H9 (cell line): ENCODE measurements around the gene ISG15. TPM values are rescaled to one million over a fixed set of nuclear protein-coding genes. Genes with fewer than 3 reads are reported as not detected.

Experiments
- DNase-seq: peaks from one replicate; pipeline ENCODE4 v3.0.0-alpha.2; 2017
- H2AFZ ChIP-seq: one replicate; pipeline ENCODE4 v1.6.1; 2013; ENCODE audit warnings: mild to moderate bottlenecking, low read length, control low read depth, moderate library complexity
- H2AK5ac ChIP-seq: 2 replicates; pipeline ENCODE4 v1.6.1; 2013; ENCODE audit warnings: low read length, control low read depth, mixed read lengths; ENCODE audit not compliant: insufficient read length
- H2BK120ac ChIP-seq: one replicate; pipeline ENCODE4 v1.6.1; 2013; ENCODE audit warnings: low read depth, mild to moderate bottlenecking, low read length, control low read depth, inconsistent platforms; ENCODE audit not compliant: poor library complexity, severe bottlenecking
- H2BK12ac ChIP-seq: 2 replicates; pipeline ENCODE4 v1.6.1; 2013; ENCODE audit warnings: low read length, control low read depth, mixed read lengths, low read depth; ENCODE audit not compliant: insufficient read length
- H2BK15ac ChIP-seq: 2 replicates; pipeline ENCODE4 v1.6.1; 2013; ENCODE audit warnings: low read depth, low read length, control low read depth
- H2BK20ac ChIP-seq: one replicate; pipeline ENCODE4 v1.6.1; 2013; ENCODE audit warnings: low read depth, mild to moderate bottlenecking, low read length, control low read depth, inconsistent platforms; ENCODE audit not compliant: poor library complexity, severe bottlenecking
- H2BK5ac ChIP-seq: 2 replicates; pipeline ENCODE4 v1.6.1; 2013; ENCODE audit warnings: low read length, control low read depth, mixed read lengths; ENCODE audit not compliant: insufficient read length
- H3K14ac ChIP-seq: 2 replicates; pipeline ENCODE4 v1.6.1; 2013; ENCODE audit warnings: low read length, control low read depth; ENCODE audit not compliant: insufficient read depth
- H3K18ac ChIP-seq: 2 replicates; pipeline ENCODE4 v1.6.1; 2013; ENCODE audit warnings: low read depth, mild to moderate bottlenecking, mixed read lengths, low read length, control low read depth; ENCODE audit not compliant: insufficient read length
- H3K23ac ChIP-seq: 2 replicates; pipeline ENCODE4 v1.6.1; 2013; ENCODE audit warnings: low read length, control low read depth, mixed read lengths, low read depth; ENCODE audit not compliant: insufficient read length
- H3K23me2 ChIP-seq: 2 replicates; pipeline ENCODE4 v1.6.1; 2013; ENCODE audit warnings: low read depth, mild to moderate bottlenecking, mixed read lengths, low read length, control low read depth; ENCODE audit not compliant: insufficient read length, poor library complexity, severe bottlenecking
- H3K27ac ChIP-seq: 2 replicates; pipeline ENCODE4 v1.5.1; 2013; ENCODE audit warnings: low read length, control low read depth, mixed read lengths, low read depth; ENCODE audit not compliant: insufficient read length
- H3K27me3 ChIP-seq: 2 replicates; pipeline ENCODE4 v1.6.1; 2013; ENCODE audit warnings: low read length, control low read depth, inconsistent platforms; ENCODE audit not compliant: insufficient read depth
- H3K4ac ChIP-seq: 2 replicates; pipeline ENCODE4 v1.6.1; 2013; ENCODE audit warnings: low read depth, mild to moderate bottlenecking, control low read depth, inconsistent platforms, low read length, moderate library complexity
- H3K4me1 ChIP-seq: 2 replicates; pipeline ENCODE4 v1.6.1; 2013; ENCODE audit warnings: low read length, control low read depth, inconsistent platforms; ENCODE audit not compliant: insufficient read depth
- H3K4me2 ChIP-seq: 2 replicates; pipeline ENCODE4 v1.6.1; 2013; ENCODE audit warnings: low read length, control low read depth, mixed read lengths; ENCODE audit not compliant: insufficient read length, insufficient read depth
- H3K56ac ChIP-seq: 2 replicates; pipeline ENCODE4 v1.6.1; 2013; ENCODE audit warnings: low read depth, mild to moderate bottlenecking, mixed read lengths, low read length, control low read depth; ENCODE audit not compliant: insufficient read length
- H3K79me1 ChIP-seq: 2 replicates; pipeline ENCODE4 v1.6.1; 2013; ENCODE audit warnings: low read depth, mild to moderate bottlenecking, moderate library complexity, low read length, control low read depth, inconsistent platforms; ENCODE audit not compliant: insufficient read depth, poor library complexity, severe bottlenecking
- H3K79me2 ChIP-seq: 2 replicates; pipeline ENCODE4 v1.6.1; 2013; ENCODE audit warnings: low read length, control low read depth, inconsistent platforms; ENCODE audit not compliant: insufficient read depth
- H3K9ac ChIP-seq: 2 replicates; pipeline ENCODE4 v1.6.1; 2013; ENCODE audit warnings: low read length, control low read depth, mixed read lengths; ENCODE audit not compliant: insufficient read length; ENCODE audit errors: extremely low read depth
- H3K9me3 ChIP-seq: one replicate; pipeline ENCODE4 v1.6.1; 2013; ENCODE audit warnings: low read depth, low read length, inconsistent platforms; ENCODE audit not compliant: control insufficient read depth
- H3T11ph ChIP-seq: one replicate; pipeline ENCODE4 v1.6.1; 2013; ENCODE audit warnings: mild to moderate bottlenecking, low read length, control low read depth, inconsistent platforms
- H4K20me1 ChIP-seq: one replicate; pipeline ENCODE4 v1.6.1; 2013; ENCODE audit not compliant: control insufficient read depth, insufficient read length, insufficient read depth
- H4K5ac ChIP-seq: 2 replicates; pipeline ENCODE4 v1.6.1; 2013; ENCODE audit warnings: low read depth, mild to moderate bottlenecking, mixed read lengths, low read length, control low read depth; ENCODE audit not compliant: insufficient read length
- H4K8ac ChIP-seq: replicated peaks from 2 replicates; pipeline ENCODE4 v1.6.1; 2013; ENCODE audit warnings: low read length, control low read depth, mixed read lengths, low read depth; ENCODE audit not compliant: insufficient read length
- H4K91ac ChIP-seq: 2 replicates; pipeline ENCODE4 v1.6.1; 2013; ENCODE audit warnings: low read depth, mild to moderate bottlenecking, moderate library complexity, mixed read lengths, low read length, control low read depth; ENCODE audit not compliant: insufficient read length
- H3K27ac Mint-ChIP-seq, 3 experiments: 2 replicates in 2 of 3; 3 replicates in 1 of 3; pipeline ENCODE4 v1.8.0; 2020 to 2021; ENCODE audit warnings: mixed read lengths in 3 of 3, mild to moderate bottlenecking in 1 of 3, moderate library complexity in 1 of 3
- H3K27me3 Mint-ChIP-seq: 2 replicates; pipeline ENCODE4 v1.8.0; 2021; ENCODE audit warnings: low read depth, mild to moderate bottlenecking, moderate library complexity, mixed read lengths
- H3K36me3 Mint-ChIP-seq, 3 experiments: 2 replicates in 2 of 3; 3 replicates in 1 of 3; pipeline ENCODE4 v1.8.0; 2020 to 2021; ENCODE audit warnings: low read depth in 3 of 3, mixed read lengths in 3 of 3; ENCODE audit not compliant: insufficient read depth in 1 of 3
- H3K4me1 Mint-ChIP-seq, 2 experiments: 2 replicates each; pipeline ENCODE4 v1.8.0; 2020; ENCODE audit warnings: mixed read lengths in 2 of 2
- H3K4me3 Mint-ChIP-seq, 2 experiments: 2 replicates in 1 of 2; 3 replicates in 1 of 2; pipeline ENCODE4 v1.8.0; 2020 to 2021; ENCODE audit warnings: mild to moderate bottlenecking in 2 of 2, mixed read lengths in 2 of 2, moderate library complexity in 1 of 2
- H3K9me3 Mint-ChIP-seq, 2 experiments: 2 replicates in 1 of 2; 3 replicates in 1 of 2; pipeline ENCODE4 v1.8.0; 2020; ENCODE audit warnings: mild to moderate bottlenecking in 2 of 2, mixed read lengths in 2 of 2, moderate library complexity in 1 of 2
- CTCF ChIP-seq: fragments of 200-600 bp; sonication (generic); conservative IDR thresholded peaks from 3 replicates; pipeline ENCODE4 v1.8.0; 2021; ENCODE audit warnings: antibody characterized with exemption, mild to moderate bottlenecking
- WGBS: extraction: QIAGEN DNeasy Blood & Tissue Kit; methylation state at CpG from one replicate; pipeline ENCODE4 v1.1.7; 2013; ENCODE audit warnings: missing lambda C conversion rate, low lambda C conversion rate, mixed read lengths; ENCODE audit not compliant: insufficient read length; ENCODE audit errors: extremely low coverage; 5-methylcytosine and 5-hydroxymethylcytosine counted together
- total RNA-seq: library from RNA; stranded (reverse); gene quantifications from 2 replicates; pipeline ENCODE4 v1.2.1, GENCODE V29; 2021

Gene ISG15
- total RNA-seq, 1 experiment from 2014 or later = 39.7 TPM

GRCh38 chr1:1033009-1033587 is 19.8 kb downstream of the ISG15 start:
- Mint-ChIP-seq H3K27ac (no peak overlapping the region), H3K36me3 (peaks cover 5 to 18% (median 17%) of the 10 kb centered on the region in 3 experiments; a peak in 6 of 7 replicates), H3K4me1 (peaks cover 7 to 14% of the 10 kb centered on the region in 2 experiments), H3K9me3 (no peaks in the 10 kb centered on the region), H3K4me3 (peak overlapping the region; percentile 45 to 68; a peak in 3 of 5 replicates), H3K27me3 (peaks cover 35% of the 10 kb centered on the region)
- H2BK5ac ChIP-seq = no peak overlapping the region
- H2BK12ac ChIP-seq = no peak overlapping the region
- no peak overlapping the region for H2BK20ac ChIP-seq
- H3K4me1 ChIP-seq = peaks cover 4% of the 10 kb centered on the region; the same call in 1 of the 2 replicates
- H3K23ac ChIP-seq = no peak overlapping the region
- TF ChIP-seq CTCF = peak; percentile 92
- H4K91ac ChIP-seq = no peak overlapping the region
- DNase-seq = peak; percentile 97
- H4K5ac ChIP-seq = no peak overlapping the region
- no peak overlapping the region for H3K4me2 ChIP-seq
- H3K18ac ChIP-seq = no peak overlapping the region
- no peak overlapping the region for H3K56ac ChIP-seq
- no peak overlapping the region for H3K9ac ChIP-seq
- H3K4ac ChIP-seq = no peak overlapping the region
- H2BK120ac ChIP-seq = no peak overlapping the region
- no peak overlapping the region for H3K27ac ChIP-seq
- H3K79me2 ChIP-seq = no peaks in the 10 kb centered on the region
- H4K20me1 ChIP-seq = no peaks in the 10 kb centered on the region
- no CpG with 5 or more reads among the region's 73 CpGs for WGBS
- no peak overlapping the region for H2AK5ac ChIP-seq
- no peaks in the 10 kb centered on the region for H3K9me3 ChIP-seq
- no peak overlapping the region for H3K14ac ChIP-seq
- H4K8ac ChIP-seq = no peak overlapping the region
- no peaks in the 10 kb centered on the region; the same call in 1 of the 2 replicates for H3K27me3 ChIP-seq
- peaks cover 10% of the 10 kb centered on the region for H3K23me2 ChIP-seq
- H3K79me1 ChIP-seq = no peaks in the 10 kb centered on the region
- no peak overlapping the region for H2AFZ ChIP-seq
- no peak overlapping the region for H3T11ph ChIP-seq
- H2BK15ac ChIP-seq = no peak overlapping the region
